Activated CD8-positive, alpha-beta memory T cell treated with anti-CD3 and anti-CD28 coated beads, Interleukin-2, amount 50 U/mL, for 24 hours (primary cell): Measurements from ENCODE around the gene TBPL2.
"Not testable (repeated sequence)": the region's sequence is repeated elsewhere in the genome, so short reads cannot be mapped to it uniquely, and the experiment has no call there.

Experiments
- DNase-seq: peaks from one replicate; pipeline ENCODE4 v3.0.0-alpha.2; 2020; ENCODE audit errors: extremely low read depth

Gene TBPL2

DNA sequence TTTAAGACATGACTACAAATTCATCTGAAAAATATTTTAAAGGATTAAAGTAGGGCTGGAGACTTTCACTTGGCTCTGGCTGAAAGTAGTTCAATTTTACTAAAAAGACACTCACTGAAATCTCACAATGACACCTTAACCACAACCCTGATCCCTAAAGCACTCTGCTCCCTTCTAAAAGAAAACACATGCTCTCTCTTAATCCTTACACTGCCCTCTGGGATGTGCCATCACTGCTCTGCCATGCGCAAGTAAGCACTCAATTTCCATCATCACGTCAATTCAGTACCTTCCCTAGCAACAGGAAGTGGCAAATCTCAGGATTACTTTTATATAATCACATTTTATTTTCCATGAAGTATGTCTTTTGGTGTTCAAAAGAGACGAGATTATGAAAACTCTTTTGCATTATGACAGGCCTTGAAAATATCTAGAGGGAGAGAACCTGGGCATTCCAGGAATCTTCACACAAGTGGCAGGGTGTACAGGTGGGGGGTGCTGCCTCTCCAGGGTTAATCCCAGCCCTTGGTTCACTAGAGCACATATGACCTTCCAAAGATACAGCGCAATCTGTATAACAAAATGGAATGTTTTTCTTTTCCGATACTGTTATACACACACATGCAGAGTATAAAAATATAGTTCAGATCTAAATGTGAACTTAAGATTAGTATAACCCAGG lies 36.1 kb downstream of the TBPL2 start:
- no peak for DNase-seq

DNA sequence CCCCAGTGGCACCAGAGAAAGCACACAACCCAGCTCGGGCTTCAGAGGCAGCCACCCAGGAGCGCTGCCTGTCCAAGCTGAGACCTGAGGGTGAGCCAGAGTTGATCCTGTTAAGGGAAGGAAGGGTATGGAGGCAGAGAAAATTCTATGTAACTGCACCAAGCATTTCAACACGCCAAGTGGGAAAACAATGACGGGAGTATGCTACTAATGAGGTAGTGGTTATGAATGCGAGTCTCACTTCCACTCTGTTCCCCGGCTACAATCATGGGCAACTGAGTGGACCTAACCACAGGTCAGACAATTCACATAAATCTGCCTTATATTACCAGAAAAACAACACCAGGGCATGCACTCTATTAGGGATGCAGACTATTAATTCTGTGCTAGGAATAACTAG lies 38.7 kb downstream of the TBPL2 start:
- no peak for DNase-seq

GRCh38 chr14:55399852-55400251 lies 40.6 kb downstream of the TBPL2 start:
- DNase-seq, result no peak

DNA sequence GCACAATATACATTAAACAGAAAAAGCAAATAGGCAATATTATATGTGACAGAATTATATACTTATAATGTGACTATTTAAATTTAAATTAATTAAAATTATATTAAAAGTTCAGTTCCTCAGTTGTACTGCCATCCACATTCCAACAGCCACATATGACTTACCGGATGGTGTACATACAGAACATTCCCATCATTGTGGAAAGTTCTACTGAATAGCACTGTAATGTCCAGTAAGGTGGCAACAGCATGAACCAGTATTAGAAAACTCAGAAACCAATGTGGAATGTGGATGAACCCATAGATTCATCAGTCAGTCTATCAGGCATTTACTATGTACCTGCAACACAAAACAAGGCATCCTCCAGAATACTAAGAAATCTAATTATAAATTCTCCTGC lies 41.2 kb downstream of the TBPL2 start:
- no peak for DNase-seq

DNA sequence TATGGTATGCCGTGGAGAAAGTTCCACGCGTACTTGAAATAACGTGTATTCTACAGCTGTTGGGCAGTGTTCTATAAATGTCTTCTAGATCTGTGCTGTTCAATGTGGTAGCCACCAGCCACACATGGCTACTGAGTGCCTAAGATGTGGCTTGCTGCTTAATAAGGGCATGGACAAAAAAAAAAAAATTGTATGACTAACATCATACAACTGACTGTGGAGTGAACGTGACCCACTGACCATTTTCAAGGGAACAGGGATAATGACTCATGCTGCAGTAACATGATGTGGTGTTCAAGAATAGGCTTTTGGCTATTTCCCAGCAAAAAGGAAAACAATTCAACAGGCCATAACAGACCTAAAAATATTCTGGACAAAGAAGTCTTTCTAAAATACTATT lies 41.7 kb downstream of the TBPL2 start:
- DNase-seq, result no peak

GRCh38 chr14:55389330-55389729 lies 51.1 kb downstream of the TBPL2 start:
- no peak for DNase-seq

- DNase-seq, result no peak
Measured at GRCh38 chr14:55388160-55388559, 52.3 kb downstream of the TBPL2 start.

- DNase-seq, result no peak
Measured at GRCh38 chr14:55387121-55387520, 53.3 kb downstream of the TBPL2 start.

DNA sequence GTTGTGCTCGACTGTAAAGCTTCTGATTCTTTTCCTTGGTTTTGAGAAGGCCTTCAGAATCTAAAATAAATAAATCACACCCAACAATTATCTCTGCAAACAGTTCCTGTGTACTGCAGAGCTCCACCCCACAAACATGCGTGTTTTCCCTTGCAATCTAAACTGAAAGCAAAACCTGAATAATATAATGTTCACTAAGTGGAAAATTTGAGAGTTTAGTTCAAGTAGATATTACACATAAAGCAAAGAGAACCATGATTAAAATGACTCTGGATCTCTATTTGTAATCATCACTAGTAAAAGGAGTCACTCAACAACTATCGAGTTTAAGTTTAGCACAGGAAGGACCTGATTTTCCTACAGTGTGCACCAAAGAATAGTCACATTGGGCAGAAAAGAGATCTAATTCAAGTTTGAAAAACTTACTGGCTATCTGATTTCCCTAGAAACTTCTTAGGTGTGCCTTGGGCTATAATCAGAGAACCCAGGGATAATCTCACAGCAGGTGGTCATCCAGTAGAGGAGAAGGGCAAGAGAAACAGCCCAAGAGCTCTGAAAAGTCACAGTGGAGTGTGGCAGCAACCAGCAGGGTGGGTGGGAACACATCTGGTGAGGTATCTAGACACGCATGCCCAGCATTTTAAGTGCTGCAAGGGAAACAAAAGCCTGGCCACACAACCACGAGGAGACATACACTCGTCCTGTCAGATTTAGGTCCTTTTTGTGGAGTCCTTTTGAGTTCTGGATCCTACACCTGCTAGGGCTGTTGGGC lies 54.2 kb downstream of the TBPL2 start:
- no peak for DNase-seq

- DNase-seq, result no peak
Measured at GRCh38 chr14:55384536-55384935, 55.9 kb downstream of the TBPL2 start.

DNA sequence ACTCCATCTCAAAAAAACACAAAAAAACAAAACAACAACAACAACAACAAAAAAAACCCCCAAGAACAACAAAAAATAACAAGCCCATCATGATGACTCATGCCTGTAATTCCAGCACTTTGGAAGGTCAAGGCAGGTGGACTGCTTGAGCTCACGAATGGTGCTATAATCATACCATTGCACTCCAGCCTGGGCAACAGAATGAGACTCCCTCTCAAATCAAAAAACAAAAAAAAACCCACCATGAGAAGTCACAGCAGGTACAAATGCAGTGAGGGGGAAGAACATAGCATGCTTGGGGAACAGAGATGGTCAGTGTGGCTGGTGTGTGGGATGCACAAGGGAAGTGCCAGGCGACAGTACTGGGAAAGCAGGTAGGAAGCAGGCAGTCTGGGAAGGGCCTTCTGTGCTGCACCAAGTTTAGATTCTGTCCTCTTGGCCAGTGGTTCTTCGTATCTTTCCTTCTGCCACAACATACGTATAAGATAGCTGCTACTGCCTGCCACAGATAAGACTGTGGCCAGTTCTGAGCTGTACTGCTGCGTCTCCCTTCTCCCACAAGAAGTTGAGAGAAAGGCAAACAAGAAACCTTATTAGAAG lies 56.8 kb downstream of the TBPL2 start:
- no peak for DNase-seq

GRCh38 chr14:55383056-55383466 lies 57.4 kb downstream of the TBPL2 start:
- not testable (repeated sequence) for DNase-seq

- DNase-seq, result no peak
Measured at GRCh38 chr14:55382483-55382882, 57.9 kb downstream of the TBPL2 start.

- DNase-seq, result no peak
Measured at GRCh38 chr14:55381561-55381960, 58.9 kb downstream of the TBPL2 start.

GRCh38 chr14:55381040-55381439 lies 59.4 kb downstream of the TBPL2 start:
- no peak for DNase-seq

DNA sequence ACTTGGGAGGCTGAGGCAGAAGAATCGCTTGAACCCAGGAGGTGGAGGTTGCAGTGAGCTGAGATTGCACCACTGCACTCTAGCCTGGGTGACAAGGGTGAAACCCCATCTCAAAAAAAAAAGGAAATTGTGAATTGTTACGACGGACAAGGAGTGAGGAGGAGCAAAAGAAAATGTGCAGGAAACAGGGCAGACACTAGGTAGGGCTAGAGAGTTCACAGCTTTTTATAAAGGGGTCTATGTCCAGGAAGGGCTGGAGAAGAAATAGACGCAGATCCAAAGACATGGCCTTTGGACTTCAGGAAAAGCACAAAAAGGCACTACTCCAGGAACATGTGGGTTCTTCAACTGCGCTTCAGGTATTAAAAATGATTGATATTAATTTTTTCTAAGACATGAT lies 63.2 kb downstream of the TBPL2 start:
- no peak for DNase-seq

- no peak for DNase-seq
Measured at GRCh38 chr14:55374771-55375170, 65.6 kb downstream of the TBPL2 start.

- DNase-seq, result no peak
Measured at GRCh38 chr14:55373784-55374705, 66.4 kb downstream of the TBPL2 start.

- no peak for DNase-seq
Measured at GRCh38 chr14:55372825-55373224, 67.6 kb downstream of the TBPL2 start.

- no peak for DNase-seq
Measured at GRCh38 chr14:55372423-55372822, 68.0 kb downstream of the TBPL2 start.

DNA sequence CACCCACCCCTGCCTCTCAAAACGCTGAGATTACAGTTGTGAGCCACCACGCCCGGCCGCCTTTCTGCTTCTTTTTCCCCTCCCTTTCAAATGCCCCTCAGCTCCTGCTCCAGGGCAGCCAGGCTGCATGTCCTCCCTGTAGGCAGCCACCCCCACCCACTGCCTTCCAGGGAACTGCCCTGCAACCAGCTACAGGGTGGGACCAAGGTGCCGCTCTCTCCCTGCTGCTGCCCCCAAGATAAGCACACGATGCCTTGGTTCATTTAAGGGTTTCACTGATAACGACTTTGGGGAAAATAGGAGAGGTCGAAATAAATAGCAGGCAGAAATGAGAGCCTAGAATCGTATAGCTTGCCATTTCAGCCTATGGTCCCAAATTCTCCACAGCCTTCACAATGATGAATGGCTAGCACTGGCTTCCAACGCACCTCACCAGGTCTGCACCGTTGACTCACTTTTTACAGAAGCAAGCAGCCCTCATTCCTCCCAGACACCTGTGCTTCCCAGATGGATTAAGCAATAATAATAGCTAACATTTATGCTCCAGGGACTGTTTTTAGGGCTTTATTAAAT lies 69.4 kb downstream of the TBPL2 start:
- no peak for DNase-seq

- DNase-seq, result no peak
Measured at GRCh38 chr14:55366271-55366670, 74.1 kb downstream of the TBPL2 start.
